ENCODE data around the gene LGI4.

Gene LGI4

GRCh38 chr19:35114353-35115176 is 20.3 kb downstream of the LGI4 start:
- peak; percentile 89 for DNase-seq (ENCODE audit: low spot score)
- in situ Hi-C loops (cut with MboI; ENCODE audit: low pct_unique_long_range_greater_than_20kb, low sequenced_read_pairs, unreplicated experiment): no loop called here
- TF ChIP-seq CTCF (IDR thresholded peaks at IDR 0.05; ENCODE audit: extremely low read depth, insufficient read depth, missing control alignments): peak; percentile 96

GRCh38 chr19:35112995-35113688 is 21.7 kb downstream of the LGI4 start:
- no peak for TF ChIP-seq CTCF (IDR thresholded peaks at IDR 0.05; ENCODE audit: extremely low read depth, insufficient read depth, missing control alignments)
- in situ Hi-C loops (cut with MboI; ENCODE audit: low pct_unique_long_range_greater_than_20kb, low sequenced_read_pairs, unreplicated experiment): no loop called here
- no peak for DNase-seq (ENCODE audit: low spot score)

- no peak for TF ChIP-seq CTCF (IDR thresholded peaks at IDR 0.05; ENCODE audit: extremely low read depth, insufficient read depth, missing control alignments)
- in situ Hi-C loops (cut with MboI; ENCODE audit: low pct_unique_long_range_greater_than_20kb, low sequenced_read_pairs, unreplicated experiment): no loop called here
- no peak for DNase-seq (ENCODE audit: low spot score)
Observed at GRCh38 chr19:35110974-35111373, 23.9 kb downstream of the LGI4 start.

GRCh38 chr19:35109395-35110112 is 25.3 kb downstream of the LGI4 start:
- no peak for TF ChIP-seq CTCF (IDR thresholded peaks at IDR 0.05; ENCODE audit: extremely low read depth, insufficient read depth, missing control alignments)
- no peak for DNase-seq (ENCODE audit: low spot score)
- in situ Hi-C loops (cut with MboI; ENCODE audit: low pct_unique_long_range_greater_than_20kb, low sequenced_read_pairs, unreplicated experiment): no loop called here

GRCh38 chr19:35108730-35109129 is 26.1 kb downstream of the LGI4 start:
- in situ Hi-C loops (cut with MboI; ENCODE audit: low pct_unique_long_range_greater_than_20kb, low sequenced_read_pairs, unreplicated experiment): no loop called here
- DNase-seq (ENCODE audit: low spot score): no peak
- TF ChIP-seq CTCF (IDR thresholded peaks at IDR 0.05; ENCODE audit: extremely low read depth, insufficient read depth, missing control alignments): no peak

GRCh38 chr19:35107545-35107944 is 27.3 kb downstream of the LGI4 start:
- TF ChIP-seq CTCF (IDR thresholded peaks at IDR 0.05; ENCODE audit: extremely low read depth, insufficient read depth, missing control alignments): no peak
- in situ Hi-C loops (cut with MboI; ENCODE audit: low pct_unique_long_range_greater_than_20kb, low sequenced_read_pairs, unreplicated experiment): no loop called here
- no peak for DNase-seq (ENCODE audit: low spot score)
